ENCODE data around the gene KCNK6.
"Not testable (repeated sequence)": the region's sequence is repeated elsewhere in the genome, so short reads cannot be mapped to it uniquely, and the experiment has no call there.

- TF ChIP-seq POLR2A, CTCF (IDR thresholded peaks at IDR 0.05): not testable (repeated sequence)
Measured at GRCh38 chr19:38339011-38339410, 19.4 kb downstream of the KCNK6 start.

All from thyroid gland (tissue), 4 donors.